ENCODE results near the gene IFT43.

The IFT43 gene

DNA sequence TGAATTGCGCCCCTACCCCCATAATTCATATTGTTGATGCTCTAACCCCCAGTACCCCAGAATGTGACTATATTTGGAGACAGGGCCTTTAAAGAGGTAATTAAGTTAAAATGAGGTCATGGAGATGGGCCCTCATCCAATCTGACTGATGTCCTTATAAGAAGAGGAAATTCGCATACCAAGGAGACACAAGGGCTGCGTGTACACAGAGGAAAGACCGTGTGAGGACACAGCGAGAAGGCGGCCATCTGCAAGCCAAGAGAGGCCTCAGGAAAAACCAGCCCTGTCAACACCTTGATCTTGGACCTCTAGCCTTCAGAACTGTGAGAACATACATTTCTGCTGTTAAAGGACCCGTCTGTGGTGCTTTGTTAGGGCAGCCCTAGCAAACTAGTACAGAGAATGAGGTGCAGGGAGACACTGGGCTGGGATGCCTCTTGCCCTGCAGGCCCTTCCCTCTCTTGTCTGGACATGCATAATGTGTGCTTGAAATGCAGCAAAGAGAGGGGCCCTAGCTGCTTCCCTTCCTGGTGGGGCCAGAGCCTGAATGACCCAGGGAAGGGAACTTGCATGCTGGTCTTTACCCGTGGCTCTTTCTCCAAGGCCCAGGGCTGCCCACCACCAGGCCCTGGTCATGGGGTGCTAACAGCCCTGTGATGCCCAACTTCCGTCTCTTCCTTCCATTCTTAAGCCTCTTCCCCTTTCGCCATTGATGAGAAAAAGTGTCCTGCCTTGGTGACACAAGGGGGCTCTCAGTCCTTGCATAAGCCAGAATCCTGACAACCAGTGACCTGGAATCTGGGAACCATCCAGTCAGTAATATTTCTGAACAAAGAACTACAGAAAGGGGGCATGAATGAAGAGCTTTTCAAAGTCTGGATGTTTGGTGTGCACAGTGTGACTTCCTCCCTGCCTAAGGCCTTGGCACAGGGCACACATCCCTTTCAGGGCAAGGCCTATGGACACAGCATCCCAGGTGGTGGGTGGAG, 116.1 kb downstream of the IFT43 start:
- H2BK120ac ChIP-seq (ENCODE audit: insufficient read depth, low read length, poor library complexity), result no peak overlapping the region
- no CpG with 5 or more reads among the region's 10 CpGs for WGBS (ENCODE audit: extremely low coverage, insufficient coverage, insufficient read length)
- H3K4ac ChIP-seq (ENCODE audit: low read depth, low read length), result no peak overlapping the region
- no peaks in the 10 kb centered on the region for H3K79me1 ChIP-seq (ENCODE audit: low read length)
- H4K8ac ChIP-seq (ENCODE audit: low read depth, low read length), result no peak overlapping the region
- no peaks in the 10 kb centered on the region for H3K36me3 ChIP-seq (ENCODE audit: control insufficient read depth in 1 of 2, insufficient read depth in 2 of 2, low read length in 2 of 2)
- DNase-seq, result no peak
- no peak overlapping the region for H3K27ac ChIP-seq (ENCODE audit: low read depth, low read length)
- H4K91ac ChIP-seq (ENCODE audit: low read depth, low read length), result no peak overlapping the region
- H3K14ac ChIP-seq (ENCODE audit: low read length), result no peak overlapping the region
- H3K79me2 ChIP-seq (ENCODE audit: control insufficient read depth, insufficient read depth, low read length, poor library complexity), result no peaks in the 10 kb centered on the region
- no peak overlapping the region for H2AK5ac ChIP-seq (ENCODE audit: low read length)
- no peak overlapping the region for H3K9ac ChIP-seq (ENCODE audit: low read length)
- no peaks in the 10 kb centered on the region for H3K27me3 ChIP-seq (ENCODE audit: insufficient read depth, low read length)
- H2AFZ ChIP-seq (ENCODE audit: insufficient read depth, low read length, poor library complexity), result no peak overlapping the region
- no peak overlapping the region for H3K4me3 ChIP-seq (ENCODE audit: low read depth, low read length)
- H3K4me1 ChIP-seq (ENCODE audit: control insufficient read depth in 1 of 2, insufficient read depth in 2 of 2, low read length in 2 of 2), result no peaks in the 10 kb centered on the region
- H3K23ac ChIP-seq (ENCODE audit: low read length), result no peak overlapping the region
- no peak overlapping the region for H4K12ac ChIP-seq (ENCODE audit: low read depth, low read length)
- no peak overlapping the region for H2BK12ac ChIP-seq (ENCODE audit: low read length)
- no peak overlapping the region for H3K18ac ChIP-seq (ENCODE audit: low read length)
- no peak overlapping the region for H2BK5ac ChIP-seq (ENCODE audit: low read depth, low read length, poor library complexity)
- H3K9me3 ChIP-seq (ENCODE audit: insufficient read depth, low read depth, low read length), result no peaks in the 10 kb centered on the region
- H3K4me2 ChIP-seq (ENCODE audit: low read length), result no peak overlapping the region

DNA sequence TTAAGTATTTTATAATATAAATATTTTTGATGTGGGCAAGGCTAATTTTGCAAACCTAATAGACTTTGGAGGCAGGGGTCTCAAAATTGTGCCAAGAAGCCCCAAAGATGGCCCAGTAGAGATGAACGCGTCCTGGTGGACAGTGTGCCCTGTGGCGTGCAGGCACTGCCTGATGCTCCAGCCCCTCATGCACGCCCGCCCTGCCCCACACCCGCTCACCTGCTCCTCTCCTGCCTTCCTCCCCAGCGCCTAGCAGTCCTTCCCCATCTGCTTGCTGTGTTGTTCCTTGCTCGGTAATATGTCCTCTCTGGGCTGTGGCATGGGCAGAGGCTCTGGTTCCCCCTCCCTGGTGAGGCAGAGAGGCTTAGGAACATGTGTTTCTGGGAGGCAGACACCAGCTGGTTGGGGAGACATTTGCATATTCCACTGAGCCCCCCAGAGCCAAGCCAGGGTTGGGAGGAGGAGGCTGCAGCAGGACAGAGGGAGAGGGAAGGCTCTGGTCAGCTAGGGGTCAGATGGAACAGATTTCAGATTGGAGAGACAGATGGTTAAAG, 119.3 kb downstream of the IFT43 start:
- Histone ChIP-seq H3K9me3 (ENCODE audit: insufficient read depth, low read depth, low read length) (peaks cover 1% of the 10 kb centered on the region), H2BK120ac (ENCODE audit: insufficient read depth, low read length, poor library complexity) (no peak overlapping the region), H3K14ac (ENCODE audit: low read length) (no peak overlapping the region), H4K12ac (ENCODE audit: low read depth, low read length) (no peak overlapping the region), H3K4ac (ENCODE audit: low read depth, low read length) (no peak overlapping the region), H3K36me3 (ENCODE audit: control insufficient read depth in 1 of 2, insufficient read depth in 2 of 2, low read length in 2 of 2) (no peaks in the 10 kb centered on the region), H2BK12ac (ENCODE audit: low read length) (no peak overlapping the region), H4K91ac (ENCODE audit: low read depth, low read length) (no peak overlapping the region), H4K8ac (ENCODE audit: low read depth, low read length) (no peak overlapping the region), H3K9ac (ENCODE audit: low read length) (no peak overlapping the region), H2AFZ (ENCODE audit: insufficient read depth, low read length, poor library complexity) (no peak overlapping the region), H3K27ac (ENCODE audit: low read depth, low read length) (no peak overlapping the region), H3K4me2 (ENCODE audit: low read length) (no peak overlapping the region), H2AK5ac (ENCODE audit: low read length) (no peak overlapping the region), H3K23ac (ENCODE audit: low read length) (no peak overlapping the region), H3K18ac (ENCODE audit: low read length) (no peak overlapping the region), H3K79me2 (ENCODE audit: control insufficient read depth, insufficient read depth, low read length, poor library complexity) (no peaks in the 10 kb centered on the region), H3K27me3 (ENCODE audit: insufficient read depth, low read length) (no peaks in the 10 kb centered on the region), H3K79me1 (ENCODE audit: low read length) (no peaks in the 10 kb centered on the region), H3K4me3 (ENCODE audit: low read depth, low read length) (no peak overlapping the region), H3K4me1 (ENCODE audit: control insufficient read depth in 1 of 2, insufficient read depth in 2 of 2, low read length in 2 of 2) (no peaks in the 10 kb centered on the region), H2BK5ac (ENCODE audit: low read depth, low read length, poor library complexity) (no peak overlapping the region)
- WGBS (ENCODE audit: extremely low coverage, insufficient coverage, insufficient read length), result no CpG with 5 or more reads among the region's 8 CpGs
- DNase-seq, result no peak

DNA sequence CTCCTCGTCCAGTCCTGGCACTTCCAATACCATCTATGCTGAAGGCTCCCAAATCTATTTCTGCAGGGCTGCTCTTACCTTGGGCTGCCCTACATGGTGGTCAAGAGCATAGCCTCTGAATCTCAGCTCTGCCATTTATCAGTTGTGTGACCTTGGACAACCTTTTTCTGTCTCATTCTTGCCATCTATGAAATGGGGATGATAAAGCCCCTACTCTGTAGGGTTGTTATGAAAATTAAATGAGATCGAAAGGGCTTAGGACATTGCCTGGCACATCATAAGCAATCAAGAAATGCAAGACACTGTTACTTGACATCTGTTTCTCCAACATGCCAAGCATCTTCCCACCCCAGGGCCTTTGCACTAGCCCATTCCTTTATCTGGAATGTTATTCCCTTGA, 120.6 kb downstream of the IFT43 start:
- no peaks in the 10 kb centered on the region for H3K27me3 ChIP-seq (ENCODE audit: insufficient read depth, low read length)
- H2BK12ac ChIP-seq (ENCODE audit: low read length), result no peak overlapping the region
- DNase-seq, result no peak
- H3K9me3 ChIP-seq (ENCODE audit: insufficient read depth, low read depth, low read length), result peaks cover 1% of the 10 kb centered on the region
- no peak overlapping the region for H2AK5ac ChIP-seq (ENCODE audit: low read length)
- H3K4ac ChIP-seq (ENCODE audit: low read depth, low read length), result no peak overlapping the region
- H3K79me2 ChIP-seq (ENCODE audit: control insufficient read depth, insufficient read depth, low read length, poor library complexity), result no peaks in the 10 kb centered on the region
- H4K12ac ChIP-seq (ENCODE audit: low read depth, low read length), result no peak overlapping the region
- H3K4me3 ChIP-seq (ENCODE audit: low read depth, low read length), result no peak overlapping the region
- no peak overlapping the region for H4K91ac ChIP-seq (ENCODE audit: low read depth, low read length)
- no peak overlapping the region for H3K4me2 ChIP-seq (ENCODE audit: low read length)
- WGBS (ENCODE audit: extremely low coverage, insufficient coverage, insufficient read length), result no CpG with 5 or more reads among the region's 2 CpGs
- H3K36me3 ChIP-seq (ENCODE audit: control insufficient read depth in 1 of 2, insufficient read depth in 2 of 2, low read length in 2 of 2), result no peaks in the 10 kb centered on the region
- H4K8ac ChIP-seq (ENCODE audit: low read depth, low read length), result no peak overlapping the region
- H2AFZ ChIP-seq (ENCODE audit: insufficient read depth, low read length, poor library complexity), result no peak overlapping the region
- H3K18ac ChIP-seq (ENCODE audit: low read length), result no peak overlapping the region
- no peak overlapping the region for H2BK120ac ChIP-seq (ENCODE audit: insufficient read depth, low read length, poor library complexity)
- no peak overlapping the region for H2BK5ac ChIP-seq (ENCODE audit: low read depth, low read length, poor library complexity)
- no peaks in the 10 kb centered on the region for H3K79me1 ChIP-seq (ENCODE audit: low read length)
- H3K27ac ChIP-seq (ENCODE audit: low read depth, low read length), result no peak overlapping the region
- H3K23ac ChIP-seq (ENCODE audit: low read length), result no peak overlapping the region
- no peak overlapping the region for H3K14ac ChIP-seq (ENCODE audit: low read length)
- H3K9ac ChIP-seq (ENCODE audit: low read length), result no peak overlapping the region
- no peaks in the 10 kb centered on the region for H3K4me1 ChIP-seq (ENCODE audit: control insufficient read depth in 1 of 2, insufficient read depth in 2 of 2, low read length in 2 of 2)

DNA sequence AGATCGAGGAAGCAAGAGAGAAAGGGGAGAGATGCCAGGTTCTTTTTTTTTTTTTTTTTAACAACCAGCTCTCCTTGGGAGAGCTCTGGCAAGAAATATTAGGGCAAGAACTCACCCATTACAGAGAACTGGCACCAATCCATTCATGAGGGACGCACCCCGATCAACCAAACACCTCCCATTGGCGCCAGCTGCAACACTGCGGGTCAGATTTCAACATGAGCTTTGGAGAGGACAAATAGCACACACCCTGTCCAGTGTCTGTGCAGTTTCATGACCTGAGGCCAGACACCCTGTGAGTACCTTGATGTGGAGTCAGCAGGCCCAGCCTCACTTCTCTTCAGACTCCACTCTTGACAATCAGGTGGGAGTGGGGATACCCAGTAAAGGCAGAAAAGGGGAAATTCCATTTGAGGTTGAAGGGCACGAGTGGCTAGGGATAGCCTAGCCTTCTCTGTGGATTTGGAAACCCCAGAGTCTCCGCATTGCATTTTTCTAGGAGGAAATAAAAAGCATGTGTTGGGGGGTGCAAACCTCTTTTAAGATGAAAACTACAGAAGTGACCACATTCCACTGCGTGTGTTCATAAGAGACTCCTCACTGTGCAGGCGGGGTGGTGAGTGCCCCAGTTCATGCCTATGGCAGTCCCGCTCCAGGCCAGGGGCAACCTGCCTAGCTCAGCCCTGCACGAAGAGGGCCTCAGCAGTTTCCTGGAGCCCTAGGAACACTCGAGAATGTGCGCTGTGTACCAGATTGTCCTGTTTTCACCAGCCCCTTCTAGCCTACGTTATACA, 123.7 kb downstream of the IFT43 start:
- Histone ChIP-seq H2BK12ac (ENCODE audit: low read length) (no peak overlapping the region), H3K4ac (ENCODE audit: low read depth, low read length) (no peak overlapping the region), H3K27ac (ENCODE audit: low read depth, low read length) (no peak overlapping the region), H3K79me1 (ENCODE audit: low read length) (no peaks in the 10 kb centered on the region), H4K12ac (ENCODE audit: low read depth, low read length) (no peak overlapping the region), H3K9me3 (ENCODE audit: insufficient read depth, low read depth, low read length) (peaks cover 3% of the 10 kb centered on the region), H3K4me2 (ENCODE audit: low read length) (no peak overlapping the region), H3K27me3 (ENCODE audit: insufficient read depth, low read length) (no peaks in the 10 kb centered on the region), H4K8ac (ENCODE audit: low read depth, low read length) (no peak overlapping the region), H3K36me3 (ENCODE audit: control insufficient read depth in 1 of 2, insufficient read depth in 2 of 2, low read length in 2 of 2) (no peaks in the 10 kb centered on the region), H3K4me1 (ENCODE audit: control insufficient read depth in 1 of 2, insufficient read depth in 2 of 2, low read length in 2 of 2) (no peaks in the 10 kb centered on the region), H3K23ac (ENCODE audit: low read length) (no peak overlapping the region), H3K79me2 (ENCODE audit: control insufficient read depth, insufficient read depth, low read length, poor library complexity) (no peaks in the 10 kb centered on the region), H3K18ac (ENCODE audit: low read length) (no peak overlapping the region), H2BK5ac (ENCODE audit: low read depth, low read length, poor library complexity) (no peak overlapping the region), H4K91ac (ENCODE audit: low read depth, low read length) (no peak overlapping the region), H3K4me3 (ENCODE audit: low read depth, low read length) (no peak overlapping the region), H3K14ac (ENCODE audit: low read length) (no peak overlapping the region), H2AFZ (ENCODE audit: insufficient read depth, low read length, poor library complexity) (no peak overlapping the region), H2AK5ac (ENCODE audit: low read length) (no peak overlapping the region), H3K9ac (ENCODE audit: low read length) (no peak overlapping the region), H2BK120ac (ENCODE audit: insufficient read depth, low read length, poor library complexity) (no peak overlapping the region)
- no CpG with 5 or more reads among the region's 14 CpGs for WGBS (ENCODE audit: extremely low coverage, insufficient coverage, insufficient read length)
- DNase-seq, result peak in 1 of 2 donors; percentile 18
